ENCODE results near the gene PTPRE. TPM values are rescaled to one million over a fixed set of nuclear protein-coding genes. Genes with fewer than 3 reads are reported as not detected.

PTPRE gene
- total RNA-seq, 1 donor from 2014 or later, result 2.6 TPM

GRCh38 chr10:128055061-128055868 lies 148.4 kb downstream of the PTPRE start:
- Mint-ChIP-seq H3K4me3 (no peak overlapping the region), H3K4me1 (no peaks in the 10 kb centered on the region), H3K27ac (no peak overlapping the region), H3K9me3 (no peaks in the 10 kb centered on the region), H3K27me3 (ENCODE audit: low read depth) (no peaks in the 10 kb centered on the region), H3K36me3 (no peaks in the 10 kb centered on the region)
- no peak for TF ChIP-seq CTCF (IDR thresholded peaks at IDR 0.05; ENCODE audit: unreplicated experiment)
- DNase-seq (ENCODE audit: low spot score in 2 of 2, unreplicated experiment in 2 of 2), result no peak

GRCh38 chr10:128056303-128057050 lies 149.6 kb downstream of the PTPRE start:
- no peak for DNase-seq (ENCODE audit: low spot score in 2 of 2, unreplicated experiment in 2 of 2)
- H3K27ac Mint-ChIP-seq, result no peak overlapping the region
- H3K4me3 Mint-ChIP-seq, result no peak overlapping the region
- H3K36me3 Mint-ChIP-seq, result no peaks in the 10 kb centered on the region
- H3K4me1 Mint-ChIP-seq, result no peaks in the 10 kb centered on the region
- no peaks in the 10 kb centered on the region for H3K27me3 Mint-ChIP-seq (ENCODE audit: low read depth)
- H3K9me3 Mint-ChIP-seq, result no peaks in the 10 kb centered on the region
- no peak for TF ChIP-seq CTCF (IDR thresholded peaks at IDR 0.05; ENCODE audit: unreplicated experiment)

- H3K9me3 Mint-ChIP-seq, result no peaks in the 10 kb centered on the region
- no peaks in the 10 kb centered on the region for H3K36me3 Mint-ChIP-seq
- no peak overlapping the region for H3K27ac Mint-ChIP-seq
- no peak overlapping the region for H3K4me3 Mint-ChIP-seq
- TF ChIP-seq CTCF (IDR thresholded peaks at IDR 0.05; ENCODE audit: unreplicated experiment), result no peak
- no peaks in the 10 kb centered on the region for H3K27me3 Mint-ChIP-seq (ENCODE audit: low read depth)
- peaks cover 12% of the 10 kb centered on the region for H3K4me1 Mint-ChIP-seq
- no peak for DNase-seq (ENCODE audit: low spot score in 2 of 2, unreplicated experiment in 2 of 2)
Measured at GRCh38 chr10:128058106-128058749, 151.3 kb downstream of the PTPRE start.

GRCh38 chr10:128058750-128059134 lies 151.8 kb downstream of the PTPRE start:
- H3K27me3 Mint-ChIP-seq (ENCODE audit: low read depth), result no peaks in the 10 kb centered on the region

More at GRCh38 chr10:128058750-128059134, 151.8 kb downstream of the PTPRE start:
- Mint-ChIP-seq H3K9me3 (no peaks in the 10 kb centered on the region), H3K27ac (no peak overlapping the region), H3K4me3 (no peak overlapping the region), H3K4me1 (peaks cover 16% of the 10 kb centered on the region), H3K36me3 (no peaks in the 10 kb centered on the region)
- no peak for TF ChIP-seq CTCF (IDR thresholded peaks at IDR 0.05; ENCODE audit: unreplicated experiment)
- DNase-seq (ENCODE audit: low spot score in 2 of 2, unreplicated experiment in 2 of 2), result no peak

All from mesothelial cell of epicardium (in vitro differentiated cells).